GM23338 (cell line): ENCODE measurements around the gene MROH2A. TPM values are rescaled to one million over a fixed set of nuclear protein-coding genes. Genes with fewer than 3 reads are reported as not detected.

Experiments used
- ATAC-seq: fragments of 200-7000 bp; cut with Tn5 transposase; 3 replicates; pipeline ENCODE4 v1.9.1; 2020
- DNase-seq: peaks from one replicate; pipeline ENCODE4 v3.0.0-alpha.2; 2015; ENCODE audit warnings: low spot score
- H2AFZ ChIP-seq: fragments of 200-600 bp; sonication (generic); 2 replicates; pipeline ENCODE4 v1.8.0; 2016; ENCODE audit warnings: antibody characterized with exemption, mild to moderate bottlenecking, moderate library complexity
- H3F3A ChIP-seq: fragments of 200-600 bp; sonication (generic); replicated peaks from 2 replicates; pipeline ENCODE4 v1.8.0; 2017; ENCODE audit warnings: antibody characterized with exemption, mixed run types, low read depth
- H3K27ac ChIP-seq: fragments of 200-600 bp; sonication (generic); 2 replicates; pipeline ENCODE4 v1.6.1; 2016; ENCODE audit warnings: low read depth
- H3K27me3 ChIP-seq: fragments of 200-600 bp; sonication (generic); 2 replicates; pipeline ENCODE4 v1.8.0; 2016; ENCODE audit warnings: mild to moderate bottlenecking, mixed run types, moderate library complexity; ENCODE audit not compliant: insufficient read depth
- H3K36me3 ChIP-seq: fragments of 200-600 bp; sonication (generic); 2 replicates; pipeline ENCODE4 v1.8.0; 2016; ENCODE audit warnings: mild to moderate bottlenecking; ENCODE audit not compliant: insufficient read depth
- H3K4me1 ChIP-seq: fragments of 200-600 bp; sonication (generic); 2 replicates; pipeline ENCODE4 v1.8.0; 2016; ENCODE audit warnings: mild to moderate bottlenecking, moderate library complexity; ENCODE audit not compliant: insufficient read depth
- H3K4me2 ChIP-seq: fragments of 200-600 bp; sonication (generic); 2 replicates; pipeline ENCODE4 v1.7.1; 2017; ENCODE audit warnings: mixed run types
- H3K4me3 ChIP-seq: fragments of 200-600 bp; sonication (generic); 2 replicates; pipeline ENCODE4 v1.6.1; 2016; ENCODE audit warnings: mixed run types
- H3K79me2 ChIP-seq: fragments of 200-600 bp; sonication (generic); replicated peaks from 2 replicates; pipeline ENCODE4 v1.8.0; 2017; ENCODE audit warnings: mild to moderate bottlenecking; ENCODE audit not compliant: insufficient read depth
- H3K9me2 ChIP-seq: fragments of 200-600 bp; sonication (generic); 2 replicates; pipeline ENCODE4 v1.8.0; 2017; ENCODE audit not compliant: insufficient read depth
- H4K20me1 ChIP-seq: fragments of 200-600 bp; sonication (generic); replicated peaks from 2 replicates; pipeline ENCODE4 v1.8.0; 2017; ENCODE audit warnings: mild to moderate bottlenecking; ENCODE audit not compliant: insufficient read depth
- H3K27ac Mint-ChIP-seq: 2 replicates; pipeline ENCODE4 v1.8.0; 2020; ENCODE audit warnings: inconsistent platforms, mild to moderate bottlenecking, moderate library complexity, mixed read lengths
- H3K27me3 Mint-ChIP-seq: 3 replicates; pipeline ENCODE4 v1.8.0; 2022; ENCODE audit warnings: low read depth, mild to moderate bottlenecking, moderate library complexity, mixed read lengths, inconsistent platforms; ENCODE audit not compliant: insufficient read depth, poor library complexity
- H3K36me3 Mint-ChIP-seq: 3 replicates; pipeline ENCODE4 v1.8.0; 2021; ENCODE audit warnings: low read depth, mild to moderate bottlenecking, inconsistent platforms, moderate library complexity, mixed read lengths
- H3K4me1 Mint-ChIP-seq: 3 replicates; pipeline ENCODE4 v1.8.0; 2020; ENCODE audit warnings: mild to moderate bottlenecking, inconsistent platforms, mixed read lengths
- H3K4me3 Mint-ChIP-seq: 3 replicates; pipeline ENCODE4 v1.8.0; 2021; ENCODE audit warnings: moderate library complexity, mild to moderate bottlenecking, inconsistent platforms, mixed read lengths
- H3K9me3 Mint-ChIP-seq: 3 replicates; pipeline ENCODE4 v1.8.0; 2020; ENCODE audit warnings: moderate library complexity, mild to moderate bottlenecking, inconsistent platforms, mixed read lengths
- CREB1 ChIP-seq: fragments of 250-450 bp; sonication (Bioruptor Pico); IDR thresholded peaks from 2 replicates; pipeline ENCODE4 v1.5.0; 2020; ENCODE audit warnings: low read depth, mild to moderate bottlenecking, moderate library complexity
- CTCF ChIP-seq, 2 experiments: fragments of 200-600 bp in 1 of 2; sonication (generic) in 1 of 2; conservative IDR thresholded peaks; 2 replicates each; pipeline versions ENCODE4 v1.5.1 to v1.6.1; 2016 to 2017; ENCODE audit warnings: antibody characterized with exemption in 2 of 2, low read depth in 2 of 2, mild to moderate bottlenecking in 2 of 2, moderate library complexity in 1 of 2
- ETS1 ChIP-seq: IDR thresholded peaks from 2 replicates; pipeline ENCODE4 v1.6.1; 2016; ENCODE audit warnings: antibody characterized with exemption
- EZH2 ChIP-seq: fragments of 200-600 bp; sonication (generic); IDR thresholded peaks from one replicate; pipeline ENCODE4 v1.8.0; 2017; ENCODE audit warnings: antibody characterized with exemption, mild to moderate bottlenecking, low read depth; ENCODE audit not compliant: unreplicated experiment
- EZH2phosphoT487 ChIP-seq: fragments of 200-600 bp; sonication (generic); IDR thresholded peaks from one replicate; pipeline ENCODE4 v1.8.1; 2018; ENCODE audit warnings: antibody characterized with exemption; ENCODE audit not compliant: unreplicated experiment
- JUNB ChIP-seq: IDR thresholded peaks from one replicate; pipeline ENCODE4 v1.6.1; 2016; ENCODE audit warnings: antibody characterized with exemption; ENCODE audit not compliant: unreplicated experiment
- NANOG ChIP-seq: IDR thresholded peaks from 2 replicates; pipeline ENCODE4 v1.6.1; 2016; ENCODE audit warnings: antibody characterized with exemption, borderline replicate concordance
- POLR2AphosphoS5 ChIP-seq: IDR thresholded peaks from 2 replicates; pipeline ENCODE4 v1.6.1; 2016; ENCODE audit warnings: antibody characterized with exemption, low read depth
- REST ChIP-seq: IDR thresholded peaks from one replicate; pipeline ENCODE4 v1.6.1; 2018; ENCODE audit warnings: antibody characterized with exemption; ENCODE audit not compliant: unreplicated experiment
- STAT1 ChIP-seq: IDR thresholded peaks from one replicate; pipeline ENCODE4 v1.6.1; 2016; ENCODE audit warnings: antibody characterized with exemption; ENCODE audit not compliant: unreplicated experiment
- ZNF114 ChIP-seq: fragments of 250-450 bp; sonication (Bioruptor Pico); IDR thresholded peaks from 2 replicates; pipeline ENCODE4 v1.5.0; 2020; ENCODE audit warnings: mild to moderate bottlenecking, moderate library complexity
- ZNF331 ChIP-seq: fragments of 250-450 bp; sonication (Bioruptor Pico); IDR thresholded peaks from 2 replicates; pipeline ENCODE4 v1.5.0; 2020; ENCODE audit warnings: low read depth, mild to moderate bottlenecking, moderate library complexity
- polyA plus RNA-seq: library from polyadenylated mRNA; unstranded; fragments of >200 nt; fragmentation: Nextera tagmentation; extraction: Ambion mirVana; gene quantifications from 2 replicates; pipeline ENCODE4 v1.2.1, GENCODE V29; 2016
- total RNA-seq: library from RNA; depleted of rRNA; stranded (reverse); fragments of >200 nt; shearing (Covaris generic); gene quantifications from 2 replicates; pipeline ENCODE4 v1.2.3, GENCODE V29; 2014

MROH2A gene
- total and polyA plus RNA-seq, 2 experiments from 2014 or later: not detected

GRCh38 chr2:233851169-233851568 is 73.0 kb downstream of the MROH2A start (continued):
- no peak for TF ChIP-seq ETS1
- TF ChIP-seq ZNF331 (CRISPR knock-in tag): no peak
- TF ChIP-seq POLR2AphosphoS5: no peak
- TF ChIP-seq CTCF (conservative IDR thresholded peaks at IDR 0.05; ENCODE audit: low read depth in 2 of 2): no peak

- Histone ChIP-seq H3K27me3 (no peaks in the 10 kb centered on the region), H3K79me2 (peaks cover 66% of the 10 kb centered on the region), H3K4me1 (peaks cover 21% of the 10 kb centered on the region), H2AFZ (no peak overlapping the region), H3K27ac (peak overlapping the region; percentile 70; the same call in 1 of the 2 replicates), H3F3A (no peaks in the 10 kb centered on the region), H3K36me3 (peaks cover 60% of the 10 kb centered on the region), H3K9me2 (peaks cover 6% of the 10 kb centered on the region; the same call in 1 of the 2 replicates), H3K4me3 (peak overlapping the region; percentile 90), H4K20me1 (peaks cover 35% of the 10 kb centered on the region), H3K4me2 (peak overlapping the region; percentile 99)
- DNase-seq: no peak
- Mint-ChIP-seq H3K36me3 (peaks cover 70% of the 10 kb centered on the region), H3K4me1 (peaks cover 23% of the 10 kb centered on the region), H3K9me3 (no peaks in the 10 kb centered on the region; the same call in 2 of the 3 replicates), H3K27ac (no peak overlapping the region), H3K27me3 (peaks cover 15% of the 10 kb centered on the region), H3K4me3 (peak overlapping the region; percentile 98)
- no peak for ATAC-seq
- TF ChIP-seq CREB1 (CRISPR knock-in tag) (no peak), EZH2phosphoT487 (no peak), NANOG (no peak)
Observed at GRCh38 chr2:233852056-233852455, 73.9 kb downstream of the MROH2A start.

- Histone ChIP-seq H3K9me2 (peaks cover 6% of the 10 kb centered on the region; the same call in 1 of the 2 replicates), H3F3A (no peaks in the 10 kb centered on the region), H2AFZ (no peak overlapping the region), H3K36me3 (peaks cover 48% of the 10 kb centered on the region), H3K27ac (no peak overlapping the region), H3K4me2 (peak overlapping the region; percentile 99), H3K4me3 (peak overlapping the region; percentile 90), H4K20me1 (peaks cover 35% of the 10 kb centered on the region), H3K4me1 (peaks cover 21% of the 10 kb centered on the region), H3K27me3 (no peaks in the 10 kb centered on the region), H3K79me2 (peaks cover 56% of the 10 kb centered on the region)
- peaks cover 23% of the 10 kb centered on the region for H3K4me1 Mint-ChIP-seq
- DNase-seq (no peak), ATAC-seq (no peak)
- H3K4me3 Mint-ChIP-seq: peak overlapping the region; percentile 98
- peaks cover 12% of the 10 kb centered on the region for H3K27me3 Mint-ChIP-seq
- H3K36me3 Mint-ChIP-seq: peaks cover 57% of the 10 kb centered on the region
- no peaks in the 10 kb centered on the region; the same call in 2 of the 3 replicates for H3K9me3 Mint-ChIP-seq
- 0 out of 2 replicates have a peak overlapping the region, but pooled peaks have one; percentile 98 for H3K27ac Mint-ChIP-seq
- TF ChIP-seq JUNB (no peak), EZH2phosphoT487 (no peak), NANOG (no peak), REST (no peak), ZNF114 (CRISPR knock-in tag) (no peak), CREB1 (CRISPR knock-in tag) (no peak), CTCF (conservative IDR thresholded peaks at IDR 0.05; ENCODE audit: low read depth in 2 of 2) (no peak), STAT1 (no peak), EZH2 (no peak)
Observed at GRCh38 chr2:233853353-233853752, 75.2 kb downstream of the MROH2A start.
